ENCODE results near the gene ANTXR1.

ANTXR1 gene

GRCh38 chr2:69175790-69176715 lies 163.1 kb downstream of the ANTXR1 start:
- in situ Hi-C loops (cut with MboI; ENCODE audit: low sequenced_read_pairs) = no loop called here

DNA sequence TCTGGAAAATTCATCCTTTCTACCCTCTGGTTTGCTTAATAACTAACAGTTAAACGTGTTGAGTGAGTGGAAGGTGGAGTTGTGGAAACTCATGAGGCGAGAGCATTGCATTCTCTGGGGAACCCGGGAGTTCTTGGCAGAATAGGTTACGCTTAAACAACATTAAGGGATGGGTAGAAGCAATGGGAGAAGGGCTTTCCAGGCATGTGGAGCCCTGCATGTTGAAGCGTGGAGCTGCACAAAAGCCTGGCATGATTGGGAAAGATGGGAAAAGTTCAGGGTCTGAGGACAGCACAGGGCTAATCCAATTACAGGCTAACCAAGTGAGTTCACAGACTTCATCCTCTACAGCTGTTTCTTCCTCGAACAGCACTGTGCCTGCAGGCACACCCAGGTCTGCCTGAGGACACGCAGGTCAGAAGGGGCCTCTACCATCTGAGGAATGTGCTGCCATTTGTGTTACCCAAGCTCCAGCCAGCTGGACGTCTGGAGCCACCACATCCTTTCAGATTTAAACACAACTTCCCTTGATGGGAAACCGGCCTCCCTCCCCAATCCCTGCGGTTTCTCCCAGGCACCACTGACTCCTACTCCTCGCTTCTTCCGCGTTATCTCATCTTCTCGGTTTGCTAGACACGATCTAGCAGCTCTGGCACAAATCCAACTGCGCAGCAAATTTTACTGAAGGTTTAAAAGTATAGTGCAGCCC lies 164.2 kb downstream of the ANTXR1 start:
- in situ Hi-C loops (cut with MboI; ENCODE audit: low sequenced_read_pairs) = no loop called here

GRCh38 chr2:69177785-69178636 lies 165.0 kb downstream of the ANTXR1 start:
- in situ Hi-C loops (cut with MboI; ENCODE audit: low sequenced_read_pairs) = no loop called here

DNA sequence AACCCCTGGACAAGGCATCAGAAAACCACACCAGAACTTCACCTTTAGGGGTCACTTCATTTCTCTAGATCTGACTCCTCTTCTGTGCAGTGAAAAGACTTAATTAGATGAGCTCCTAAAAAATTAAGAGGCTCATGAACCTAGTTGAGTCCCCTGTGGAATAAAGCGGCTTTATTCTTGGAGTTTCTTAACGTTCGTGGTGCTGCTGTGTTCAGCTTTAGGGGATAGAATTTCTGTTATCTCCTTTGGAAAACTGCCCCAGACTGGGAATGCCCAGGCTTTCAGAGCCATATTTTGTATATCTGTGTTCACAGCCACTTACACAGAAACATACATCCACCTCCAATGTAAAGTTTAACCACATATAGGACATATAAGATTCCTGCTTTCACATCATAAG lies 165.8 kb downstream of the ANTXR1 start:
- in situ Hi-C loops (cut with MboI; ENCODE audit: low sequenced_read_pairs) = no loop called here

DNA sequence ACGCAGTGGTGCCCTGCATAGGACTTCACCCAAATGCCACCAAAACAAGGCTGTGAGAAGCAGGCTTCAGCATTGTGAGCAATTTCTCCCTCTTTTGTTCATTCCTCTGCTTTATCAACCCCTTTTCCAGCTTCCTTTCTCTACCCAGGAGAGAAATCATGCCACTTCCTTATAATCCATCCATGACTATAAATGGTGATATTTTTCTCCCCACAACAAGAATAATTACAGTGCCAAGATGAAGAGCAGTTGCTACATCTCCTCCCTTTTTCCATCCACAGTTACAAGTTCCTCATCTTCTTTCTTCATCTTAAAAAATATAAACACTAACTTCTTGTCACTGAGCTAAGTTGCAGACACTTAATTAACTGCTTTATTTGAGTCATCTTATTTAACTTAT lies 167.2 kb downstream of the ANTXR1 start:
- in situ Hi-C loops (cut with MboI; ENCODE audit: low sequenced_read_pairs) = no loop called here

- in situ Hi-C loops (cut with MboI; ENCODE audit: low sequenced_read_pairs) = no loop called here
Measured at GRCh38 chr2:69180974-69181373, 168.0 kb downstream of the ANTXR1 start.

- in situ Hi-C loops (cut with MboI; ENCODE audit: low sequenced_read_pairs) = no loop called here
Measured at GRCh38 chr2:69181806-69182427, 168.9 kb downstream of the ANTXR1 start.

DNA sequence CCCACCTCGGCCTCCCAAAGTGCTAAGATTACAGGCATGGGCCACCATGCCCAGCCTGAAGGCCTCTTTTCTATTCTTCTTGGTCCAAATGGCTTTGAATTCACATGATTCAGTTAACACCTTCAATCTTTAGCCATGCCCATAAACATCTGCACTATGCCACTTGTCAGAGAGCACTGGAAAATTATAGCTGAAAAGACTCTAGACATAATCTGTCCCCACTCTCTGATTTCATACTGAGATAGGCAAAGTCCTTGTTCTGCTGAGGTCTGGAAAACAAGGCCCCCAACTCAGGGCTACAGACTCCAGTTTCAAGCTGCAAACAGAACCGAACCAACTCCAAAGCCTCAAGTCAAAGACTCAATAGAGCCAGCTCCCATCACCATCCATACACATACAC lies 170.7 kb downstream of the ANTXR1 start:
- in situ Hi-C loops (cut with MboI; ENCODE audit: low sequenced_read_pairs) = no loop called here

DNA sequence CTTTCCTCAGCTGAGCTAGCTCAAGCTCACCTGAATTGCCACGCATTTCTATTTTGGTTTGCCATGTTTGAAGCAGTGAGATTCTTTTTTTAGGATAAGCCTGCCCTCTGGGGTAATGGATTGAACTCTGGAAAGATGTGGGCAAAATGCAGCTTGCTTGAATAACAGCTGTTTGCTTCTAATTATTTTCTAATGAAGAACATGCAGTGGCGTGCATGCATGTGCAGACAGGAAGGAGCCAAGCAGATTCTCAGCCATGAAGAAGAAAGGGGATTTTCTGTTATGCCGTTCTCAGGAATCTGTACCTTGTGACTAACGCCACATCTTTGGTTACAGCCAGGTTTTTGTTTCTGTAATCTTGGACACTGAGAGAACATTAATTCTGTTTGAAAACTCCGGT lies 171.2 kb downstream of the ANTXR1 start:
- in situ Hi-C loops (cut with MboI; ENCODE audit: low sequenced_read_pairs) = no loop called here

GRCh38 chr2:69185807-69186206 lies 172.8 kb downstream of the ANTXR1 start:
- in situ Hi-C loops (cut with MboI; ENCODE audit: low sequenced_read_pairs) = no loop called here

GRCh38 chr2:69186614-69187013 lies 173.6 kb downstream of the ANTXR1 start:
- in situ Hi-C loops (cut with MboI; ENCODE audit: low sequenced_read_pairs) = no loop called here

- in situ Hi-C loops (cut with MboI; ENCODE audit: low sequenced_read_pairs) = no loop called here
Measured at GRCh38 chr2:69188182-69188900, 175.4 kb downstream of the ANTXR1 start.

DNA sequence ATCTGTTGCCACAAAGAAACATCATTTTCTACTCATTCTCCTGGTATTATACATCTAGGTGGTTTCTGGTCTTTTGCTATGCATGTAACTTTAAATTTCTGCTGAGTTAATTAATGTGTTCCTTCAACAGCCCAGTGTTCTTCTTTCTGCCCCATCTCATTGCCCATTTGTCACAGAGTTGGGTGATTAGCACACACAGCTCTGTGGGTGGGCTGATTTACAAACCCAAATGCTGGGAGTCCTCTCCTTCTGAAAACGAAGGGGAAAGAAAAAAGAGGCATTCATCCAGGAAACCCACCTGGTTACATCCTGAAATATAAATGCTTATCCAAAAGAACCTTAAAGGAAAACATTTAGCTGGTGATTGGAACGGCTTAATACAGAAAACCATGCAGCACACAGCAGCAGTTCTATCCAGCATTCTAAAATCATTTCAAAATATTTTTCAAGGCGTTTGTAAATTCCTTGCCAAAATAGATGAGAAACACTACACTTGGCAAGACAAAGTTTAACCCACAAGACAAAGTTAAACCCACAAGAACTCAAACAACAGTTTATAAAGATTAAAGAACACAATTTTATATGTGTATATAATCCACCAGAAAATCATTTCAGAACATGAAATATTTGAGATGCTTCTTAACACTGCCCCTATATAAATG lies 177.9 kb downstream of the ANTXR1 start:
- in situ Hi-C loops (cut with MboI; ENCODE audit: low sequenced_read_pairs) = no loop called here

DNA sequence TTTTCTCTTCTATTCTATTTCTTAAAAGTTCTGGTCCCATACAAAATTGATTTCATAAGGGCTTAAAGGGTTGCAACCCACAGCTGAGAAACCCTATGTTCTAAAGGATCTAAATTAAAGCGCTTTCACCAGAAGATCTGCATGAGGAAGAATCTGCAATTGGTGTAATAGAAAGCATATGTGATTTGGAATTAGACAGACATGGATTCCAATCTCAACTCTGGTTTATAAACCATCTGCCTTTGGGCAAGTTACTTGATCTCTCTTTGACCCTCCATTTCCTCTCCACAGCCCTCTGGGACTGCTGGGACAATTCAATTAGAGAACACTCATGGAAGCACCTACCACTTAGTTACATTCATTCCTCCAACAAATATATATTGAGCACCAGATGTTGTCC lies 178.7 kb downstream of the ANTXR1 start:
- in situ Hi-C loops (cut with MboI; ENCODE audit: low sequenced_read_pairs) = no loop called here

- in situ Hi-C loops (cut with MboI; ENCODE audit: low sequenced_read_pairs) = no loop called here
Measured at GRCh38 chr2:69192176-69192945, 179.4 kb downstream of the ANTXR1 start.

DNA sequence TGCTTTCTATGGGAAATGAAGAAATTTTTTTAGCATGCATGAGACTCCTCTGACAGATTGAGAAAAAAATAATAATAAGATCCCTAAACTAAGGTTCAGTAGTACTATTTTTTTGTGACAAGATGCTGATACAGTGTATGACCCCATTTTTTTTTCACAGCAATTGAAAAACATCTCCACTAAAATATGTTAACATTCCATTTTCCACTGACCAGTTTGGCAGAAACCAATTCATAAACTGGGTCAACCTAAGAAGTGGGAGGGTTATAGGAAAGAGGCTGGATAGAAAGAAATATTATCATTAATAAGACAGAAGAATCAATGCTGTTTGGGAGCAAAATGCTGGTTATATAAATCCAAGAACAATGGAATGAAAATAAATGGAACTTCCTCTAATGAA lies 182.7 kb downstream of the ANTXR1 start:
- in situ Hi-C loops (cut with MboI; ENCODE audit: low sequenced_read_pairs) = no loop called here

DNA sequence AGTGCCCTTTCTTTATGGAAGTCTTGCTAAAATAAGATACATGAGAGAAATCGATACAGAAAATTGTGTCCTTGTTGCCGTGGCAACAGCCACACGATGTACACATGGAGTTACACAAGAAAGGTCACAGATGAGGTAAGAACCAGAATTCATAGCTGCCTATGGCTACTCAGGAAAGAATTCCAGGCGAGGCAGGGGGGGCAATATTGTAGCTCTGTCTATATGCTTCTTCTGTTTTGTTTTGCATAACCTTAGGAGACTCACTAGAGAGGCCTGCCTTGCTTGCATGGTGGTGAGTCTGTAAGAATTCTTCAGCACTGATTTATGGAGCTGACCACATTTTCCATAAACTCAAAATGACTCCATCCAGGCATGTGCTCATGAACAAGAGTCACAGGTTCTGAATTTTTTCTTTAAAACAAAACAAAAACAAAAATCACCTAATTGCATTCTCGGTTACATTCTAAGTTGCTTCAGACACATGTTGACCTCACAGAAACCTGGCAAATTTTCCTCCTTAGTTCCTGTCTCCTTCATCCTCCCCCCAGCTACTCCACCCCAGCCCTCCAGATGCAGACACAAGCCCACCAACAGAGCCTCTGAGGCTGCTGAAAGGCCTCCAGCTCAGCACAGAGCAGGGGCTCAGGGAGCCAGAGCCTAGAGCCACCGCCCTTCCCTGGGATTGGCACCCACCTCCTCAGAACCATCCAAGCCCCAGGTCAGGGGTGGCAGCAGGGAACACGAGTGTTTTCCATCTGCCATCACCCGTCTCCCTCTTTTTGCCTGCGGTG lies 183.5 kb downstream of the ANTXR1 start:
- in situ Hi-C loops (cut with MboI; ENCODE audit: low sequenced_read_pairs) = no loop called here

DNA sequence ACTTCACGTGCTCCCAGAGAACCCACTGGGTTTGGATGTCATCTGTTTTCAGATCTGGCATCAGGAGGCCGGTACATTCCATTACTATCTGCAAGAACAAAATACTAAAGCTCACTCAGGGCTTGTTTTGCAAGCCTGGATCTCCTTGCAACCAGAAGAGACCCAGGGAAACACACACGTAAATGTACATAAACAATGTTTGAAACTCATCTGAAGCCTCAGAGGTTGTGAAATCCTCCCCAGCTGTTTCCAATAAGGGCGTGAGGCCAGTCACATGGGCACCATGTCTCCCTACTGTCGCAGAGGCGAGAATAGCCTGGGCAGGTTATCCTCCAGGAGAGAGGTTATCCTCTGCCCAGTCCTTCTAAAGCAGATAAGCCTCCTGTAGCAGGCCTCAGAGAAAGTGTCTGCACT lies 187.1 kb downstream of the ANTXR1 start:
- in situ Hi-C loops (cut with MboI; ENCODE audit: low sequenced_read_pairs) = no loop called here

All from HL-60/S4 (cell line).